Measurements from ENCODE around the gene LTBP2.

LTBP2 gene

DNA sequence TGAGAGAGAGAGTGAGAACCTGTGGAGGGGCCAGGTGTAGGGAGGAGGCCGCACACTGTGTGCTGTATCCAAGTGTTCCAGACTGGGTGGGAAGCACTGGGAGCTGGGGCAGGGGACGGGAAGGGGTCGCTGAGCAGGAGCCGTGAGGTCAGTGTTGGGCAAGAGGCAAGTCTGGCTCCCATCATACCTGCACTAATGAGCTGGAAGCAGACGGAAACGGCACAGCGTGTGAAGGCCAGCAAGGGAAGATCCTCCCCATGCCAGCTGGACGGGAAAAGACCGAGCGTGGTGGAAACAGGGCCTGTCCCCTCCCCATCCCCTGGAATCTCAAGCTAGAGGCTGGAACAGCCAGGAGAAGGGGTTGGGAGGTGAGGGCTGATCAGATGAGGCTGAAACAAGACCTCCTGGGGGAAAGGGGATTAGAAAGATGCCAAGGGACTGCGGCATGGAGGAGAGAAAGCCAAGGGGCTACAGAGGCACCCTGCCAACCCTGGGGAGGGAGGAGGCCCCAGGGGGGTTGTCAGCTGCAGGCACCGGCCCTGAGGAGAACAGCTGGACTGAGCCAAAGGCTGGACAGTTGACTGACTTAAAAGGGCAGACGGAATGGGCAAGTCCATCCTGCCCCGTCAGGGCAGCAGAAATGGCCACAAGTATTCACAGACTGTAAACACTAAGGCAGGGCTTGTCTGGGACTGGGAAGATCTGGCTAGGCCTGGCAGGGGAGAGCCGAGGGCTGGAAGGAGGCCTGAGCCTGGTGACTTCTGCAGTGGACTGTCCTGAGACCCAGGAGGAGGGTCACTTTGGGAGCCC is 19.0 kb upstream of the LTBP2 start:
- H3K4me3 ChIP-seq (replicated peaks; ENCODE audit: insufficient read depth, low read length), result no peak overlapping the region

DNA sequence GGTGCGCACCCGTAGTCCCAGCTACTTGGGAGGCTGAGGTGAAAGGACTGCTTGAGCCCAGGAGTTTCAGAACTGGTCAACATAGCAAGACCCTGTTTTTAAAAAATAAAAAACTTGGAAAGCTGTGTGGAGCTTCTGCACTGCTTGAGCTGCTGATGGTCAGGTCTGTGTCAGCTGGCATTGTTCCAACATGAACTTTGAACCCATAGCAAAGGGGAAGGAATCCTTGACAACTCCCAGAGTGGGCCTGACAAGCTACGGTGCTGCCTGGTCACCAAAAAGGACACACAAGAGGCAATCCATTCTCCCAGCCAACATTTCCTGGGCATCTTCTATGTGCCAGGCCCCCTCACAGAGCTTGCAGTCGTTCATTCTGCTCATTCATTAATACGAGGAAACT is 16.4 kb upstream of the LTBP2 start:
- H3K27ac ChIP-seq (replicated peaks), result no peak overlapping the region
- no peak overlapping the region for H3K4me3 ChIP-seq (replicated peaks; ENCODE audit: insufficient read depth, low read length)
- H3K27me3 ChIP-seq (ENCODE audit: insufficient read depth, poor library complexity, severe bottlenecking), result no peaks in the 10 kb centered on the region
- DNase-seq (ENCODE audit: low read depth in 1 of 2, low spot score in 1 of 2), result no peak
- no peak for TF ChIP-seq CTCF (IDR thresholded peaks at IDR 0.05; ENCODE audit: insufficient read depth, low read length)
- no peak for TF ChIP-seq POLR2AphosphoS5 (IDR thresholded peaks at IDR 0.05; ENCODE audit: low read depth)
- TF ChIP-seq SPI1 (IDR thresholded peaks at IDR 0.05; ENCODE audit: borderline replicate concordance, low read depth), result no peak
- TF ChIP-seq GABPA (IDR thresholded peaks at IDR 0.05; ENCODE audit: low read depth), result no peak
- TF ChIP-seq, protein P1, sequence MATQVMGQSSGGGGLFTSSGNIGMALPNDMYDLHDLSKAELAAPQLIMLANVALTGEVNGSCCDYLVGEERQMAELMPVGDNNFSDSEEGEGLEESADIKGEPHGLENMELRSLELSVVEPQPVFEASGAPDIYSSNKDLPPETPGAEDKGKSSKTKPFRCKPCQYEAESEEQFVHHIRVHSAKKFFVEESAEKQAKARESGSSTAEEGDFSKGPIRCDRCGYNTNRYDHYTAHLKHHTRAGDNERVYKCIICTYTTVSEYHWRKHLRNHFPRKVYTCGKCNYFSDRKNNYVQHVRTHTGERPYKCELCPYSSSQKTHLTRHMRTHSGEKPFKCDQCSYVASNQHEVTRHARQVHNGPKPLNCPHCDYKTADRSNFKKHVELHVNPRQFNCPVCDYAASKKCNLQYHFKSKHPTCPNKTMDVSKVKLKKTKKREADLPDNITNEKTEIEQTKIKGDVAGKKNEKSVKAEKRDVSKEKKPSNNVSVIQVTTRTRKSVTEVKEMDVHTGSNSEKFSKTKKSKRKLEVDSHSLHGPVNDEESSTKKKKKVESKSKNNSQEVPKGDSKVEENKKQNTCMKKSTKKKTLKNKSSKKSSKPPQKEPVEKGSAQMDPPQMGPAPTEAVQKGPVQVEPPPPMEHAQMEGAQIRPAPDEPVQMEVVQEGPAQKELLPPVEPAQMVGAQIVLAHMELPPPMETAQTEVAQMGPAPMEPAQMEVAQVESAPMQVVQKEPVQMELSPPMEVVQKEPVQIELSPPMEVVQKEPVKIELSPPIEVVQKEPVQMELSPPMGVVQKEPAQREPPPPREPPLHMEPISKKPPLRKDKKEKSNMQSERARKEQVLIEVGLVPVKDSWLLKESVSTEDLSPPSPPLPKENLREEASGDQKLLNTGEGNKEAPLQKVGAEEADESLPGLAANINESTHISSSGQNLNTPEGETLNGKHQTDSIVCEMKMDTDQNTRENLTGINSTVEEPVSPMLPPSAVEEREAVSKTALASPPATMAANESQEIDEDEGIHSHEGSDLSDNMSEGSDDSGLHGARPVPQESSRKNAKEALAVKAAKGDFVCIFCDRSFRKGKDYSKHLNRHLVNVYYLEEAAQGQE (IDR thresholded peaks at IDR 0.05; ENCODE audit: insufficient replicate concordance, low read depth), result no peak

More for the DNA sequence above, 19.0 kb upstream of the LTBP2 start:
- no peak for DNase-seq (ENCODE audit: low read depth in 1 of 2, low spot score in 1 of 2)
- TF ChIP-seq, protein P1 (IDR thresholded peaks at IDR 0.05; ENCODE audit: insufficient replicate concordance, low read depth), result no peak
- TF ChIP-seq SPI1 (IDR thresholded peaks at IDR 0.05; ENCODE audit: borderline replicate concordance, low read depth), result no peak
- no peak for TF ChIP-seq POLR2AphosphoS5 (IDR thresholded peaks at IDR 0.05; ENCODE audit: low read depth)
- TF ChIP-seq GABPA (IDR thresholded peaks at IDR 0.05; ENCODE audit: low read depth), result no peak
- no peak for TF ChIP-seq CTCF (IDR thresholded peaks at IDR 0.05; ENCODE audit: insufficient read depth, low read length)
- Histone ChIP-seq H3K27me3 (ENCODE audit: insufficient read depth, poor library complexity, severe bottlenecking) (no peaks in the 10 kb centered on the region), H3K27ac (replicated peaks) (no peak overlapping the region)

DNA sequence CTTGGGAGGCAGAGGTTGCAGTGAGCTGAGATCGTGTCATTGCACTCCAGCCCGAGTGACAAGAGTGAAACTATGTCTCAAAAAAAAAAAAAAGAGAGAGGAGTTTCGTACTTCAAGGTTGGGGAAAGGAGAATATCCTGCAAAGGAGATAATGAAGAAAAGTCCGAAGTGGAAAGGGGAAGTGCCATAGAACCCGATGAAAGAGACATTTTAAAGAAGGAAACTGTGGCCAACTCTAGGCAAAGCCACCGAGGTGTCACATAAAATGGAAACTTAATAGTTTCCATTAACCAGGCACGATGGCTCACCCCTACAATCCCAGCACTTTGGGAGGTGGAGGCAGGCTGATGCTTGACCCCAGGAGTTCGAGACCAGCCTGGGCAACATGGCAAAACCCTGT is 15.0 kb upstream of the LTBP2 start:
- H3K27me3 ChIP-seq (ENCODE audit: insufficient read depth, poor library complexity, severe bottlenecking), result no peaks in the 10 kb centered on the region
- peak in 1 of 2 experiments; percentile 44 for DNase-seq (ENCODE audit: low read depth in 1 of 2, low spot score in 1 of 2)
- no peak for TF ChIP-seq GABPA (IDR thresholded peaks at IDR 0.05; ENCODE audit: low read depth)
- no peak for TF ChIP-seq POLR2AphosphoS5 (IDR thresholded peaks at IDR 0.05; ENCODE audit: low read depth)
- no peak for TF ChIP-seq CTCF (IDR thresholded peaks at IDR 0.05; ENCODE audit: insufficient read depth, low read length)
- TF ChIP-seq SPI1 (IDR thresholded peaks at IDR 0.05; ENCODE audit: borderline replicate concordance, low read depth), result peak; percentile 93
- H3K4me3 ChIP-seq (replicated peaks; ENCODE audit: insufficient read depth, low read length), result no peak overlapping the region
- H3K27ac ChIP-seq (replicated peaks), result peak overlapping the region; percentile 43
